ENCODE results near the gene KRT71. TPM values are rescaled to one million over a fixed set of nuclear protein-coding genes. Genes with fewer than 3 reads are reported as not detected.

KRT71 gene
- total and polyA plus RNA-seq, 2 of the 8 experiments (the other 6 are each of a cell fraction or from before 2014, with no cell fraction given), result not detected

DNA sequence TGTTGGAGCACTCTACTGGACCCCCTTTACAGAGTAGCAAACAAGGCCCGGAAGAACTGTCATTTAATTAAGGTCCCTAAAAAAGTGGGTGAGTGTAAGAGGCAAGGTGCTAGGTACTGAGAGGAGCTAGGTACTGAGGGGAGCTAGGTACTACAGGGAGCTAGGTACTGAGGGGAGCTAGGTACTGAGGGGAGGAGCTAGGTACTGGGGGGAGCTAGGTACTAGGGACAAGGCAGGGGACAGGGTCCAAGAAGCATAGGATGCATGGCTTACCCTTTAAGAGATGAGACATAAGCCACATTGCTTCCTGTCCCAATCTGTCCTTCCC lies 37.7 kb downstream of the KRT71 start:
- Histone ChIP-seq H3K79me1 (ENCODE audit: low read depth, low read length) (no peaks in the 10 kb centered on the region), H3K4ac (replicated peaks; ENCODE audit: insufficient read length, low read depth, low read length) (no peak overlapping the region), H4K8ac (ENCODE audit: extremely low read depth, insufficient read depth, low read length) (no peak overlapping the region), H4K5ac (ENCODE audit: insufficient read length, low read depth, low read length) (no peak overlapping the region), H2BK15ac (ENCODE audit: low read length) (no peak overlapping the region), H3K4me1 (replicated peaks in 1 of 4; ENCODE audit: control insufficient read depth in 3 of 4, insufficient read depth in 4 of 4, low read length in 3 of 4) (no peaks in the 10 kb centered on the region), H4K91ac (replicated peaks; ENCODE audit: insufficient read length, low read length) (no peak overlapping the region), H3K23me2 (ENCODE audit: low read depth, low read length) (no peaks in the 10 kb centered on the region; the same call in 1 of the 2 replicates), H3K9me3 (ENCODE audit: insufficient read depth in 2 of 2, low read depth in 1 of 2, low read length in 1 of 2) (peaks cover 2 to 4% of the 10 kb centered on the region in 2 experiments; a peak in 2 of 4 replicates), H2BK20ac (ENCODE audit: low read length) (no peak overlapping the region), H3K27me3 (replicated peaks in 1 of 4; ENCODE audit: control insufficient read depth in 3 of 4, extremely low read depth in 1 of 4, insufficient read depth in 3 of 4, low read length in 3 of 4) (no peaks in the 10 kb centered on the region), H3K79me2 (ENCODE audit: control insufficient read depth in 1 of 2, insufficient read depth in 2 of 2, low read length in 2 of 2) (no peaks in the 10 kb centered on the region), H2AFZ (ENCODE audit: low read length) (no peak overlapping the region), H3K4me3 (ENCODE audit: extremely low read depth in 1 of 4, insufficient read depth in 2 of 4, low read depth in 3 of 4, low read length in 4 of 4) (no peak overlapping the region), H3K4me2 (ENCODE audit: insufficient read depth in 1 of 2, low read depth in 2 of 2, low read length in 2 of 2) (no peak overlapping the region), H2BK12ac (ENCODE audit: low read depth, low read length) (no peak overlapping the region), H3K36me3 (ENCODE audit: control insufficient read depth in 2 of 4, insufficient read depth in 4 of 4, low read length in 3 of 4) (no peaks in the 10 kb centered on the region), H4K20me1 (replicated peaks in 1 of 2; ENCODE audit: control insufficient read depth in 1 of 2, insufficient read depth in 2 of 2, low read length in 2 of 2) (no peaks in the 10 kb centered on the region), H3K9ac (replicated peaks in 1 of 4; ENCODE audit: extremely low read depth in 1 of 4, low read depth in 3 of 4, low read length in 3 of 4) (no peak overlapping the region), H3K23ac (ENCODE audit: insufficient read length) (no peak overlapping the region), H3K56ac (replicated peaks; ENCODE audit: insufficient read length, low read depth, low read length) (no peak overlapping the region), H3K18ac (ENCODE audit: extremely low read depth, low read length) (no peak overlapping the region), H2BK120ac (replicated peaks; ENCODE audit: low read depth, low read length) (no peak overlapping the region), H2AK5ac (ENCODE audit: low read depth, low read length) (no peak overlapping the region), H3K27ac (ENCODE audit: low read depth, low read length) (no peak overlapping the region), H2BK5ac (ENCODE audit: low read depth, low read length) (no peak overlapping the region), H3K14ac (ENCODE audit: insufficient read length) (no peak overlapping the region)
- WGBS, 2 experiments (ENCODE audit: extremely low coverage in 1 of 2, insufficient coverage in 1 of 2, insufficient read length in 1 of 2, insufficient replicate concordance in 2 of 2, low coverage in 1 of 2, low lambda C conversion rate in 2 of 2, missing lambda C conversion rate in 1 of 2), result 75% methylated on average over 1 of the region's 1 CpG; no CpG with 5 or more reads in 1 of the 2 experiments
- DNase-seq (ENCODE audit: low read depth in 1 of 2, low spot score in 2 of 2) (no peak), FAIRE-seq (no peak)
- ChIA-PET POLR2A (ENCODE audit: partially characterized antibody) (no interaction called here), CTCF (ENCODE audit: partially characterized antibody) (interaction anchor here (0.7 to 4.5 kb wide), 8 partner anchors 8 to 142 kb away, joined by 3 to 29 read pairs (median 3); no protein-coding TSS in a partner anchor)
- TF ChIP-seq GABPA (IDR thresholded peaks at IDR 0.05; ENCODE audit: borderline replicate concordance, insufficient read depth, low read length), result no peak
- no peak for TF ChIP-seq SP4 (IDR thresholded peaks at IDR 0.05; ENCODE audit: low read length)
- TF ChIP-seq EGR1 (IDR thresholded peaks at IDR 0.05; ENCODE audit: borderline replicate concordance, low read depth, low read length), result no peak
- no peak for TF ChIP-seq JUND (IDR thresholded peaks at IDR 0.05; ENCODE audit: low read length)
- no peak for TF ChIP-seq TEAD4 (IDR thresholded peaks at IDR 0.05; ENCODE audit: low read depth, low read length)
- no peak for TF ChIP-seq POLR2A (IDR thresholded peaks at IDR 0.05; ENCODE audit: control extremely low read depth in 1 of 2, low read depth in 2 of 2, low read length in 2 of 2)
- no peak for TF ChIP-seq CBX5 (IDR thresholded peaks at IDR 0.05; ENCODE audit: low read depth, low read length)
- TF ChIP-seq EP300 (IDR thresholded peaks at IDR 0.05; ENCODE audit: borderline replicate concordance in 1 of 2, low read depth in 2 of 2, low read length in 2 of 2), result no peak
- no peak for TF ChIP-seq NANOG (IDR thresholded peaks at IDR 0.05; ENCODE audit: insufficient read depth, low read depth, low read length, poor library complexity, severe bottlenecking)
- TF ChIP-seq SIN3A (conservative IDR thresholded peaks at IDR 0.05 in 1 of 2, IDR thresholded peaks at IDR 0.05 in 1 of 2; ENCODE audit: low read depth in 1 of 2, low read length in 2 of 2), result no peak
- no peak for TF ChIP-seq SP1 (IDR thresholded peaks at IDR 0.05; ENCODE audit: low read depth, low read length)

All from H1 (cell line).